Nephron progenitor cell (in vitro differentiated cells): ENCODE data around the gene DEFB131A.
"Not testable (repeated sequence)": the region's sequence is repeated elsewhere in the genome, so short reads cannot be mapped to it uniquely, and the experiment has no call there.

Experiments
- DNase-seq: peaks from one replicate; pipeline ENCODE4 v3.0.0; 2021
- H3K27ac Mint-ChIP-seq: 2 replicates; pipeline ENCODE4 v1.8.0; 2021; ENCODE audit warnings: mild to moderate bottlenecking, moderate library complexity, mixed read lengths
- H3K27me3 Mint-ChIP-seq: 2 replicates; pipeline ENCODE4 v1.8.0; 2021; ENCODE audit warnings: mild to moderate bottlenecking, low read depth, mixed read lengths; ENCODE audit not compliant: poor library complexity
- H3K36me3 Mint-ChIP-seq: 2 replicates; pipeline ENCODE4 v1.8.0; 2021; ENCODE audit warnings: low read depth, mixed read lengths
- H3K4me1 Mint-ChIP-seq: 2 replicates; pipeline ENCODE4 v1.8.0; 2021; ENCODE audit warnings: mixed read lengths
- H3K4me3 Mint-ChIP-seq: 2 replicates; pipeline ENCODE4 v1.8.0; 2021; ENCODE audit warnings: mild to moderate bottlenecking, moderate library complexity, mixed read lengths
- H3K9me3 Mint-ChIP-seq: 2 replicates; pipeline ENCODE4 v1.8.0; 2021; ENCODE audit warnings: mild to moderate bottlenecking, moderate library complexity, mixed read lengths
- TF ChIP-seq, protein P1 (sequence below): fragments of 200-600 bp; sonication (generic); IDR thresholded peaks from 2 replicates; pipeline ENCODE4 v1.5.0; 2021; ENCODE audit warnings: antibody characterized with exemption

DEFB131A gene

DNA sequence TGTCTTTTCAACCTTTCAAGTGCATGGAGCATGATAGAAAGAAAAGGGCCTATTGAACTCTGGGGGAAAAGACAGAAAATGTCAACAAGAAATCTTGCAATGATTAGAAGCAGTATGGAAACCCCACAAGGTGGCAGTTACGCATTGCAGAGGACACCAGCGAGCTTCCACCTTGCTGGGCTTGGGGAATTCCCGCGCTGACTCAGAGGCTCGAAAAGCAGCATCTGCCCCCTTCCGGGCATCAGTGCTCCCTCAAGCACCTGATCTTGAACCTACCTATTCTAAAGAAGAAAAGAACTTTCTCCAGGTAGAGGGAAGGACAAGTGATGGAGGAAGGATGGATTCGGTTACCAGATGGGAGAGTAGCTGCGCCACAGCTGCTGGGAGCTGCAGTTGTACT, 35.3 kb downstream of the DEFB131A start:
- not testable (repeated sequence) for H3K27me3 Mint-ChIP-seq, H3K27ac Mint-ChIP-seq, H3K4me3 Mint-ChIP-seq, H3K36me3 Mint-ChIP-seq, H3K4me1 Mint-ChIP-seq, DNase-seq
- H3K9me3 Mint-ChIP-seq = peaks cover 36% of the 10 kb centered on the region

GRCh38 chr4:9480066-9480465, 35.9 kb downstream of the DEFB131A start:
- H3K4me3 Mint-ChIP-seq, DNase-seq: not testable (repeated sequence)
- peaks cover 35% of the 10 kb centered on the region for H3K9me3 Mint-ChIP-seq

GRCh38 chr4:9482871-9483270, 38.7 kb downstream of the DEFB131A start:
- H3K9me3 Mint-ChIP-seq = peaks cover 28% of the 10 kb centered on the region
- DNase-seq, H3K27ac Mint-ChIP-seq, H3K27me3 Mint-ChIP-seq, H3K4me1 Mint-ChIP-seq, H3K4me3 Mint-ChIP-seq, H3K36me3 Mint-ChIP-seq: not testable (repeated sequence)

More at GRCh38 chr4:9480066-9480465, 35.9 kb downstream of the DEFB131A start:
- not testable (repeated sequence) for H3K36me3 Mint-ChIP-seq, H3K27me3 Mint-ChIP-seq, H3K4me1 Mint-ChIP-seq, H3K27ac Mint-ChIP-seq

- H3K36me3 Mint-ChIP-seq = not testable (repeated sequence)
Measured at GRCh38 chr4:9483682-9484081, 39.5 kb downstream of the DEFB131A start.

GRCh38 chr4:9486880-9487279, 42.7 kb downstream of the DEFB131A start:
- DNase-seq, H3K4me1 Mint-ChIP-seq, H3K36me3 Mint-ChIP-seq, H3K4me3 Mint-ChIP-seq, H3K27ac Mint-ChIP-seq: not testable (repeated sequence)
- Mint-ChIP-seq H3K9me3 (peaks cover 19% of the 10 kb centered on the region), H3K27me3 (peaks cover 29% of the 10 kb centered on the region)

More at GRCh38 chr4:9483682-9484081, 39.5 kb downstream of the DEFB131A start:
- H3K27me3 Mint-ChIP-seq, DNase-seq, H3K27ac Mint-ChIP-seq, H3K4me3 Mint-ChIP-seq, H3K4me1 Mint-ChIP-seq: not testable (repeated sequence)
- H3K9me3 Mint-ChIP-seq = peaks cover 29% of the 10 kb centered on the region

GRCh38 chr4:9488796-9489195, 44.6 kb downstream of the DEFB131A start:
- not testable (repeated sequence) for H3K27ac Mint-ChIP-seq, H3K4me1 Mint-ChIP-seq, DNase-seq, H3K36me3 Mint-ChIP-seq, H3K4me3 Mint-ChIP-seq
- Mint-ChIP-seq H3K9me3 (peaks cover 19% of the 10 kb centered on the region), H3K27me3 (peaks cover 32% of the 10 kb centered on the region)

DNA sequence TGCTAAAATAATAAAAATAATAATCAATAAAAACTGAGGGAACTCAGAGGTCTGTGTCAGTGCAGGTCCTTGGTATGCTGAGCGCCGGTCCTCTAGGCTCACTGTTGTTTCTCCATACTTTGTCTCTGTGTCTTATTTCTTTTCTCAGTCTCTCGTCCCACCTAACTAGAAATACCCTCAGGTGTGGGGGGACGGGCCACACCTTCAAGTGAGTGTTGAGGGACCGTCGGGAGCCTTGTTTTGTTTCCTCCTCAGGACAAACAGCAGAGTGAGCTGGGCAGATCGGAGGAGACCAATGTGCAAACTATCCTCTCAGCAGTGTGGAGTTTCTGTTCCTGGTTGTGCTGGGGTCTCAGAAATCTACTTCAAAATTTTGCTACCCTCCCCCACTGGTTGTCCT, 46.3 kb downstream of the DEFB131A start:
- Mint-ChIP-seq H3K27me3 (peaks cover 45% of the 10 kb centered on the region), H3K9me3 (peaks cover 14% of the 10 kb centered on the region)
- H3K4me3 Mint-ChIP-seq, DNase-seq, H3K36me3 Mint-ChIP-seq, H3K27ac Mint-ChIP-seq, H3K4me1 Mint-ChIP-seq: not testable (repeated sequence)

DNA sequence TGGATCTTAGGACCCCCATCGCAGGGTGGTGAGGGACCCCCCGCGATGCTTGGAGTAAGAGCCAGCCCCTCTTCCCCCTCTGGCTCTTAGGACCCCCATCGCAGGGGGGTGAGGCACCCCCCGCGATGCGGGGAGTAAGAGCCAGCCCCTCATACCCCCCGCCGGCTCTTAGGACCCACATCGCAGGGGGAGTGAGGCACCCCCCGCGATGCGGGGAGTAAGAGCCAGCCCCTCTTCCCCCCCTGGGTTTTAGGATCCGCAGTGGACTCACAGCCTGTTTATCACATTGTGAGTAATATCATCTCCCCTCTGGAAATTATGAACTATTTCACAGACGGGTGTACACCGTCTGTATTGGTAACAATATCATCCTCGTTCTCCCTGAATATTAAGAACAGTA, 46.8 kb downstream of the DEFB131A start:
- H3K27ac Mint-ChIP-seq, H3K36me3 Mint-ChIP-seq, H3K4me3 Mint-ChIP-seq, DNase-seq, H3K4me1 Mint-ChIP-seq: not testable (repeated sequence)
- Mint-ChIP-seq H3K27me3 (peaks cover 47% of the 10 kb centered on the region), H3K9me3 (peaks cover 14% of the 10 kb centered on the region)

GRCh38 chr4:9493589-9493988, 49.4 kb downstream of the DEFB131A start:
- not testable (repeated sequence) for H3K4me3 Mint-ChIP-seq, DNase-seq, H3K27ac Mint-ChIP-seq, H3K9me3 Mint-ChIP-seq, H3K36me3 Mint-ChIP-seq, H3K4me1 Mint-ChIP-seq
- H3K27me3 Mint-ChIP-seq = peaks cover 65% of the 10 kb centered on the region

GRCh38 chr4:9494256-9495035, 50.2 kb downstream of the DEFB131A start:
- not testable (repeated sequence) for DNase-seq, H3K4me3 Mint-ChIP-seq, H3K4me1 Mint-ChIP-seq, H3K27ac Mint-ChIP-seq, H3K36me3 Mint-ChIP-seq, H3K9me3 Mint-ChIP-seq
- H3K27me3 Mint-ChIP-seq = peaks cover 67% of the 10 kb centered on the region

DNA sequence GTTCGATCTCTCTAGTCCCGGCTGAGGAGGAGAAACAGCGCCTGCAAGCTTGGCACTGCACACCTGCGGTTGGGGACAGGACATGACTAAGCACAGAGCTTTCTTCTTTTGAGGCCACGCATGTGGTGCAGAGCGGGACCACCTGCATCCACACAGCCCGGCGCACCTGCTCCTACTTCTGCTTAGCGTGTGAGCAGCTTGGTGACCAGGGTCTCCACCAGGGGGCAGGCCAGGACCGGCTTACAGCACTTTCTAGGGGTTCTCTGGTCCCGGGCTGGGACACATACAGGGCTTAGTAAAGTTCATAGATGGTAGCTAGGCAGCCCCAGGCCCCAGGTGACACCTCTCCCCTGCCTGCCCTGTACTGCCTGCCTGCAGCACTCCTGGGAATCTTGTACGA, 51.2 kb downstream of the DEFB131A start:
- not testable (repeated sequence) for H3K4me1 Mint-ChIP-seq, H3K4me3 Mint-ChIP-seq, H3K9me3 Mint-ChIP-seq, H3K36me3 Mint-ChIP-seq, H3K27ac Mint-ChIP-seq
- TF ChIP-seq, protein P1, sequence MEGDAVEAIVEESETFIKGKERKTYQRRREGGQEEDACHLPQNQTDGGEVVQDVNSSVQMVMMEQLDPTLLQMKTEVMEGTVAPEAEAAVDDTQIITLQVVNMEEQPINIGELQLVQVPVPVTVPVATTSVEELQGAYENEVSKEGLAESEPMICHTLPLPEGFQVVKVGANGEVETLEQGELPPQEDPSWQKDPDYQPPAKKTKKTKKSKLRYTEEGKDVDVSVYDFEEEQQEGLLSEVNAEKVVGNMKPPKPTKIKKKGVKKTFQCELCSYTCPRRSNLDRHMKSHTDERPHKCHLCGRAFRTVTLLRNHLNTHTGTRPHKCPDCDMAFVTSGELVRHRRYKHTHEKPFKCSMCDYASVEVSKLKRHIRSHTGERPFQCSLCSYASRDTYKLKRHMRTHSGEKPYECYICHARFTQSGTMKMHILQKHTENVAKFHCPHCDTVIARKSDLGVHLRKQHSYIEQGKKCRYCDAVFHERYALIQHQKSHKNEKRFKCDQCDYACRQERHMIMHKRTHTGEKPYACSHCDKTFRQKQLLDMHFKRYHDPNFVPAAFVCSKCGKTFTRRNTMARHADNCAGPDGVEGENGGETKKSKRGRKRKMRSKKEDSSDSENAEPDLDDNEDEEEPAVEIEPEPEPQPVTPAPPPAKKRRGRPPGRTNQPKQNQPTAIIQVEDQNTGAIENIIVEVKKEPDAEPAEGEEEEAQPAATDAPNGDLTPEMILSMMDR = peak; percentile 48
- DNase-seq = peak; percentile 90
- peaks cover 71% of the 10 kb centered on the region for H3K27me3 Mint-ChIP-seq

DNA sequence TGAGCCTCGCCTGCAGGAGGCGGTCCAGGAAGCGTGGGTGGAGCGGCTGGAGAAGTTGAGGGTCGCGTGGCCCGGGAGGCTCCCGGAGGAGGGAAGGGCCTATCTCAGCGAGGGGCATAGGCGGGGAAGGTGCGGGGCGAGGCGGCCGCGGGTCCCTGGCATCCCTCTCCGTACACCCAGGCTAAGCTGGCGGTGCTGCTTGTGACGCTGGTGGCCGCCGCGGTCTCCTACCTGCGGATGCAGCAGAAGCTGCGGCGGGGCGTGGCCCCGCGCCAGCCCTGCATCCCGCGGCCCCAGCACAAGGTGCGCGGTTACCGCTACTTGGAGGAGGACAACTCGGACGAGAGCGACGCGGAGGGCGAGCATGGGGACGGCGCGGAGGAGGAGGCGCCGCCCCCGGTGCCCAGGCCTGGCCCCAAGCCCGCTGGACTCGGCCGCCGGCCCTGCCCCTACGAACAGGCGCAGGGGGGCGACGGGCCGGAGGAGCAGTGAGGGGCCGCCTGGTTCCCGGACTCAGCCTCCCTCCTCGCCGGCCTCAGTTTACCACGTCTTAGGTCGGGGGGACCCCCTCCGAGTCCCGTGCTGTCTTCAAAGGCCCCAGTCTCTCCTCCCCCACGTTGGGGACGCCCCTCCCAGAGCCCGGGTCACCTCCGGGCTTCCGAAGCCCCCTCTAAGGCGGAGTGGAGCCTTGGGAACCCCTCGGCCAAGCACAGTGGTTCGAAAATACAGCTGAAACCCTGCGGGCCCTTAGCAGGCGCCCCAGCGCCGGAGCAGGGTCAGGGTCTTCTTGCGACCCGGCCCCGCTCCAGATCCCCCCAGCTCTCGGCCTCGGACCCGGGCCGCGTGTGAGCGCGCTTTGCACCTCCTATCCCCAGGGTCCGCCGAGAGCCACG, 53.6 kb downstream of the DEFB131A start:
- not testable (repeated sequence) for H3K27ac Mint-ChIP-seq, H3K36me3 Mint-ChIP-seq, H3K9me3 Mint-ChIP-seq, H3K4me1 Mint-ChIP-seq
- Mint-ChIP-seq H3K4me3 (peak overlapping the region; percentile 72), H3K27me3 (peaks cover 66% of the 10 kb centered on the region)
- DNase-seq = peak; percentile 6

DNA sequence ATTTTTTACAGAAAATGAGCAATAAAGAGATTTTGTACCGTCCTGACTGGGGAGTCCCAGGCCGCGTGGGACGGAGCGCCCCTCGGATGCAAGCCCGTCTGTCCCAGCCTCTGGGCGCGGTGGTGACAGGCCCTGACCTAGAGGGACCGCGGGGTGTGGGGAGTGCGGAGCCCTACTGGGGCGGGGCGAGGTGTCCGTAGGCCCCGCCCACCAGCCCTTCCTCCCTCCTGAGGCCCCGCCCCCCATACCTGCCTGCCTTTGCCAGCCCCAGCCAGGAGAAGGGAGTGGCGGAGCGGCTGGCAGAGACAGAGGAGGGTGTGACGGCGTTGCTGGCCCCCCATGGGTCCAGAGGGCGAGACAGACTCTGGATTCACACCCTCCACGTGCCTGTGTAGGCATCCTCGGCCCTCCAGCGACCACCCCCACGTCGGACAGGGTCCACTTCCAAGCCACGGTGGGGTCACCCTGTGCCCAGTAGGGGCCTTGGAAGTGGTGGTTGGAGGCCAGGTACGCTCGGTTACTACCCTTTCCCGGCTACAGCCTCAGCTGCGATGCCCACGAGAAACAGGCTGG, 54.3 kb downstream of the DEFB131A start:
- Mint-ChIP-seq H3K4me3 (peak overlapping the region; percentile 72), H3K27me3 (peaks cover 65% of the 10 kb centered on the region)

More for the DNA sequence above, 54.3 kb downstream of the DEFB131A start:
- DNase-seq = peak; percentile 33
- not testable (repeated sequence) for H3K9me3 Mint-ChIP-seq, H3K36me3 Mint-ChIP-seq, H3K4me1 Mint-ChIP-seq, H3K27ac Mint-ChIP-seq
